HG02759 (cell line): ENCODE measurements around the gene OSGEPL1.
"Not testable (repeated sequence)": the region's sequence is repeated elsewhere in the genome, so short reads cannot be mapped to it uniquely, and the experiment has no call there.

Experiments
- ATAC-seq: cut with Tn5 transposase; IDR thresholded peaks from one replicate; pipeline ENCODE4 v1.9.1; 2021; ENCODE audit warnings: mild to moderate bottlenecking, moderate library complexity; ENCODE audit not compliant: unreplicated experiment

OSGEPL1 gene

DNA sequence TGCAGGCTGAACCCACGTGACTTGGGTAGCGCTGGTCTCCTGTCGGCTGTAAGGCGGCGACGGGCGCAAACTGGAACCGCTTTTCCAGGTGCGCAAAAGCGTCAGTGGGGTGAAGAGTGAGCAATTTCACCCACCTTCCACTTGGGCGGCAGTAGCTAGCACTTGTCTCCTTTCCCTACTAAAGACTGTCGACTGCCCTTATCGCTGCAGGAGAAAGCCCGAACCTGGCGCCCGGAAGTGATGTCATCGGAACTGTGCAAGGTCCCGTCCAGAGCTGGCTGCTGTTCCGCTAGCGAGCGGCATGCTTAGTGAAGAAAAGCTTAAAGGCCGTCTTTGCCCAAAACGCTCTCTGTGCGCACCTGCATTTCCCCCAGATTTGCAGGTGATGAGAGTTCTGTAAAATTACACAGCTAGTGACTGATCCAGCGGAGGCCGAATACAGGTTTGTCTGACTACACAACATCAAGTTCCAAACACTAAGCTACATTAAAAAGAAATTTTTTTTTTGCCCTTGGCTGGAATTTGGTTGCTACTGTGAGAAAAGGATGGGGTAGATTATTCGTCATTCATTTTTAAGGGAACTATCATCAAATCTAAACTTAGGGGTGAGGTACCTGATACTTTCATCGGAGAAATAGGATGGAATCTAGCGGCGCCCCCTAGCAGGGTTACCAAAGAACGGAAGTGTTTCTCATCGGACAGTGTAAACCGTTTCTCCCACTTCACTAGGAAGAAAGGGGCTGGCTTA lies at the start of gene OSGEPL1:
Gene OSGEPL1 (minus strand): TSS at position 242 of the 748 bp plus-strand sequence. CDS start 1,152 bp downstream, outside the sequence.
- peak; percentile 98 for ATAC-seq

- no peak for ATAC-seq
These were observed 40.8 kb upstream of the OSGEPL1 start for GRCh38 chr2:189803431-189803830.

- ATAC-seq: no peak
These were observed 39.9 kb upstream of the OSGEPL1 start for GRCh38 chr2:189802396-189802912.

- ATAC-seq: no peak
These were observed 36.9 kb upstream of the OSGEPL1 start for GRCh38 chr2:189799531-189799930.

GRCh38 chr2:189799030-189799331 lies 36.4 kb upstream of the OSGEPL1 start:
- no peak for ATAC-seq

DNA sequence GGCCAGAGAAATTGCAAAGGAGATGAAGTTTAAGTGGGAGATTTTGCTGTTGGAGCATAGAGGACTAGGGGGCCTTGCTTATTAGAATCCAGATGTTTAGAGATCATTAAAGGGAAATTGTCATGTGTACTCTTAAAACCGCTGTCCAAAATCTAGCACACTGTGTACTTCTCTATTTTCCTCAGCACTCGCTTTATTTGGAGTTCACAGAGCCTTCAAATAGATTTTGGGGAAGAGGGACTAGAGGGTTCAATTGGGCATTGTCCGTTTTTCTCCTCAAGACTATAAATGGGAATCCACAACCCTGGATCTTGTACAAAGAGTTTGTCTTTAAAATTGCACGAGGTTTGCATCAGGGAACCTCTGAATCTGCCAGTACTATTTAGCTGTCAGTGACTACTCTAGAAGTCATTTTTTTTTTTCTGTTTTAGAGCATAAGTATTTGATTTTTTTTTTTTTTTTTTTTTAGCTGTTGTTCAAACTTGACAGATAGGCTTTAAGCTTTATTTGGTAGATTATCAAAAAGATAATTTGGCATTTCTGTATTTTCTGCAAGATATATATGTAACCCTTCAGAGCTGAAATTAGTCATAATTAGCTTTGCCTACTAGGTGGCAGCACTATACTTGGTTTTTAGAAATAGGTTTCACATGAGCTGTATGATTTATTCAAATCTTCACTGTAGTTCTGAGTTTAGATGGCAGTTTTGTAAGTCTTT lies 35.9 kb upstream of the OSGEPL1 start:
- peak; percentile 83 for ATAC-seq

DNA sequence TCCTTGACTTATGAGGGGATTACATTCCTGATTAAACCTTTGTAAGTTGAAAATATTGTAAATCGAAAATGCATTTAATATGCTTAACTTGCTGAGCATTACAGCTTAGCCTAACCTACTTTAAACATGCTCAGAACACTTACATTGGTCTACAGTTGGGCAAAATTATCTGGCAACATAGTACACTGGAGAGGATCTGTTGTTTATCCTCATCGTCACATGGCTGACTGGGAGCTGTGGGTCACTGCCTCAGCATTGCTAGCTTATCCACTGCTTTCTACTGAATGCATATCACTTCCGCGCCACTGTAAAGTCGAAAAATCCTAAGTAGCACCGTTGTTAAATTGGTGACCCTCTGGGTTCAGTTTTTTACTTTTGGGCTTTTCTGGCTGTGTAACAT lies 35.3 kb upstream of the OSGEPL1 start:
- ATAC-seq: no peak

DNA sequence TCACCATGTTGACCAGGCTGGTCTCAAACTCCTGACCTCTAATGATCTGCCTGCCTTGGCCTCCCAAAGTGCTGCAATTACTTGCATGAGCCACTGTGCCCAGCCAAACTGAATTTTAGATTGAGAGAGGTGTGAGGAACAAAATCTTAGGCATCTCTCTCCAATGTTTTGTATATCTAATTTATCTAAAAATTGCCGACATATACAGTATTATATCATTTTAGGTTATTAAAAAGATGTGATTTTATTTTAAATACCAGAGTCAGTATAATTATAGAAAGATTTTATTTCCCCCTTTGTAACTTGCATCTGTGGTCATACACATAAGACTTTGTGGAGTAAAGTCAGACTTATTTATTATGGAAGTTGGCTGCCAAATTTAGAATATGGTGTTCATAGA lies 31.7 kb upstream of the OSGEPL1 start:
- no peak for ATAC-seq

- no peak for ATAC-seq
These were observed 28.9 kb upstream of the OSGEPL1 start for GRCh38 chr2:189791338-189792042.

DNA sequence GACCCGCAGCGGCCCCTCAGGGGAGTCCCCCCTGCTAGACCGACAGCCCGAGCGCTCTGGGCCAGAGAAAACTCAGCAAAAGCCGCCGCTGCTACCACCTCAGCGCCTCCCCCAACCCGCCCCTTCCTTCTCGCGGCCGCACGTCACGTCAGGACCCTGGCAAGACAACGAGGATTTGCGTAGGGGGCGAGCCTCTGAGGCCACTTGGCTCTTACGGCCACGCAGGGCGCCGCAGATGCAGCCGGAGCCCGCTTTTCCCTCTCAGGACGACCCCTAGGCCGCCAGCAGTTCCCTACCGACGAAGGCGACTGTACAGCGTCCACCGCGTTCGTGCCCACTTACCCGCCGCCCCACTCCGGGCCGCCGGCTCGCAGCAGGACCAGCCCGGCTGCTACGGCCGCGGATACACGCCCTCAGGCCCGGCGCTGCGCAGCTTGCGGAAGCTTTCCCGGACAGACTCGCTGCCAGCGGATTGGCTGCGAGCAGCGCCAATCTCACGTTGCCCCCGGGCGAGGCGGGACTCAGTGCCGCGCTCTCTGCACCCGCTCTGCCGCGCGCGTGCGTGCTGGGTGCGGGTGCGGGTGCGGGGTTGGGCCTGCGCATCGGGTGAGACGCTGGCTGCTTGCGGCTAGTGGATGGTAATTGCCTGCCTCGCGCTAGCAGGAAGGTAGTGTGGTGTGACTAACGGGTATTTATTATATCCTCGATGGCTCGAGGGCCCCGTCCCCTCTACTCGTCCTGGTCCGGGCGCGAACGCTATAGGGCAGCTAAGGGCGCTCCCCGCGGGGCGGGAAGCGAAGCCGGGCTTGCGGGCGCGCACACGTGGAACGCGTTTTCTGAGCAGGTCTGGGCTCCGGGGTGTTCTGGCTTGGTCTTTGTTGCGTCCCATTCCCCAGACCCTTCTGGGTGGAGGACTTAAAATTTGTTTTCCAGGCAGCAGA lies 21.6 kb upstream of the OSGEPL1 start, which contains the start of the genes ORMDL1 and PMS1:
Gene ORMDL1 (minus strand): TSS at position 413 of the 941 bp plus-strand sequence. CDS start 1,744 bp downstream, outside the sequence.
Gene PMS1 (plus strand): TSS at position 524 of the 941 bp plus-strand sequence. CDS start 7,360 bp downstream, outside the sequence.
- ATAC-seq: peak; percentile 94

GRCh38 chr2:189783451-189783926 lies 20.9 kb upstream of the OSGEPL1 start:
- peak; percentile 14 for ATAC-seq

DNA sequence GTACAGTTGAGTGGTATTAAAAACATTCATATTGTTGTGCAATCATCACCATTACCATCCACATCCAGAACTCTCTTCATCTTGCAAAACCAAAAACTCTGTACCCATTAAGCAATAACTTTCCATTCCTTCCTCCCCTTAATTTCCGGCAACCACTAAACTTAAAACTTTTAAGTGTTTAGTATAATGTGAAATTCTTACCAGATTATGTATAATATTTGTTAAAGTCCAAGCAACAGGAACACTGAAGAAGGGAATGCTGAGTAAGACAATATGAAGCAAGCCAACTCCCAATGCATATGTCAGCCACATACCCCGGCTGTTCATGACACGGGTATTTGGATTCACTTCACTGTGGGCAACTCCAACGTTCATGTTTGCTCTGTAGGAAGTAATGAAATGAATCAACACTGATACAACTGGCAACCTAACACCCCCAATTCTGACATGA lies 19.7 kb upstream of the OSGEPL1 start:
- no peak for ATAC-seq

DNA sequence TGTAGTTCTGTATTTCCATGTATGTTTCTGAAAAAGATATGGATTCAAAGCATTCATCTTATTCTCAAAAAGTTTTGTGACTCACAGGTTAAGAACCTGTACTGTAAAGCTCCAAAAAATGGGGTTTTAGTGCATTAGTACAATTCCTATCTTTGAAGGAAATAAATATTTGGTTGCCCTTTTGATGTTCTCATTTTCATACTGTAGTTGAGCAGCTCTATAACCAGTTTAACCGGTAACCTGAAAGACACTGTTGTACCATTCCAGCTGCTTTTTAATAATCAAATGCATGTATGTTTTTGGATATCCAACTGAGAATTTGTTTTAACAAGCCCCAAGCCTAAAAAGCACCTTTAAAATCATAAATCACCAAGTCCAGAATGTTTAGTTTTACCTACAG lies 9.6 kb upstream of the OSGEPL1 start:
- no peak for ATAC-seq

DNA sequence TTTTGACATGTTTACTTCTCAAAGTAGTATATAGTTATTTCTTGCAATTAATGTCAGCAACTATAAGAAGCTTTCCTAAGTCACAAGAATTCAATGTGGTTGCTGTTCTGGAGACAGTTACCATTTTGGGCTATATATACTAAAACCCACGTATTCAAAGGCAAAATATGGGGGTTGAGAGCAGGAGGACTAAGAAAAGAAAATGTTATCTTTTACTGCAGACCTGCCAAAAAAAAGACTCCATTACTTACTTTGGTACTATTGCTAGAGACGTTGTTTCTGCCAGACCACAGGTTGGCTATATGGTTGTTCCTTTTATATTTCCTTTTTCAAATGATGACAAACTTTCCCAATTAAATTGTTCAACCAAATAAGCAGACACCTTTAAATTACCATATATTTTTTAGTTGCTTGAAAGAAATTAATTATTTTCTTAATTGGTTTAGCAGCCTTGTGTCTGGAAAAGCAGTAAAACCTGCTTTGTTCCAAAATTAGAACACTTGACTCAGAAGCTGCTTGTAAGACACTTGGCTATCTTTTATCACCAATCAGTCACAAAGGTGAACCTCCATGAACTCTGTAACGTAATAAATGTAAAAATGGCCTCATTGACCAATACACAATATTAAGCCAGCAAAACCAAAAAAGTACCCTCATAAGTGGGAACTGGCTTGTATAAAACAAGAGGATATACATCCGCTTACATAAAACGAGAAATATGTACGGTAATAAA lies 8.2 kb upstream of the OSGEPL1 start:
- no peak for ATAC-seq

DNA sequence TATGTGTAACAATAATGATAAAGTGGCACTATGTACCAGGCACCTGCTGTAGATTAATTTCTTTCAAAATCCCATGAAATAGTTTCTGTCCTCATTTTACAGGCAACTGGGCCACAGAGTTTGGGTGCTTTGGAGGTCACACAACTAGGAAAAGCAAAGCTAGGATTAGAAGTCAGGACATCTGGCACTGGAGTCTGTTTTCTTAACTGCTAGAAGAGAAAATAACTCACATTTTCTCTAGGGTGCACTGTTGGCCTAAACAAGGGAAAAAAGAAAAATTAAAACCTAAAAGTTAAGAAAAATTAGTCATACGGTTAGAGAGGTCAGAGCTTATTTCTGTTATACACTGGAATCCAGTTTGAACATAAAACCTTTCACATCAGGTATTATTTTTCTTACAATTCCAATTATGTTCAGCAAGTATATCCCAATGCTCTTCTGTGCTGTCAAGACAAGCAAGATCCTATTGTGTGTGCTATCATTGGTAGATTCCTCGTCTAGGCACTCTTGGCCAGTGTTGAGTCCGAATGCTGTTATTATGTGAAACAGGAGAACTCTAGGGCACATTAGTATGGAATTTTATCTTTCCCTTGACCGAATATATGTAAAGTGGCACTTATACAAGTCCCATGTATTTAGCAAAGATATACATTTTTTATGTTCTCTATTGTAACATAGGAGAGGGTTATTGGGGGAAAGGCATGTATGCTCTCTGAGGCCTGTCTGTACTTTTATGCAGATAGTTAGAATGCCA lies 1.5 kb upstream of the OSGEPL1 start:
- ATAC-seq: no peak

DNA sequence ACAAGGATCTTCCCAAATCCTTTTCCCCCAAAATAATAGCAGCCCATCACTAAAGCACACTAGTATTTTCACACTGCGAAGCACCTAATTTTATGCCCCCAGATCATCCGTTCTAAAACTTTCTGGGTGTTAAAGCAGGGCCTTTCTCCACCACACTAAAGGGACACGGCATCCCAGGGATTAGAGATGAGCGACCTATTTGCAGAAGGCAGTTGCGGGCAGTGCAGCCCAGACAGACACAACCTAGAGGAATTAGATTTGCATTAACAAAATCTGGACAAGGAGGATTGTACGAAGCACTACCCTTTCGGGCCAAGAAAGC lies 402 bp downstream of the OSGEPL1 start:
- no peak for ATAC-seq

- not testable (repeated sequence) for ATAC-seq
These were observed 2.4 kb downstream of the OSGEPL1 start for GRCh38 chr2:189760154-189760553.

GRCh38 chr2:189756311-189756952 lies 6.2 kb downstream of the OSGEPL1 start:
- no peak for ATAC-seq
